ENCODE measurements around the gene CAT. TPM values are rescaled to one million over a fixed set of nuclear protein-coding genes. Genes with fewer than 3 reads are reported as not detected.
A peak's percentile ranks its signal among the peaks of the same experiment; 100 is the strongest.

Gene CAT
- total and polyA plus RNA-seq, 9 of the 15 experiments (the other 6 are each of a cell fraction or from before 2014, with no cell fraction given) = 86.7 to 183 (median 114) TPM

DNA sequence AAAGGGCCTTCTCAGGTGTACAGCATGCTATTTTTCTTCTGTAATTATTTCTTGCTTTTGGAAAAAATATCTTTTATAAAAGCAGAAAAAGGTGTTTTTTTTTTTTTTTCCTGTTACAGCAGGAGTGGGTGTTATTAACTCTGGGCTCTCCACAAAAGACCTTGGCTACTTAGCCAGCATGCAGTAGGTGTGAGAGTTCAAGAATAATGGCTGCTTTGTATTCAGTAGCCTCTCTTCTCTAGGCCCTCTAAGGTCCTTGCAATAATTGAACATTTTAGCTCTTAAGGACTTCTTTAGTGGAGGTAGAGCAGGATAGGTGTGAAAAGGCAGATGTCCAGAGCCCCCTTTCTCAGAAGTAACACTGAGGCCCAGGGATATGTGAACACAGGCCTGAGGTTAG, 71.5 kb downstream of the CAT start:
- Histone ChIP-seq H3K9me3 (replicated peaks; ENCODE audit: control insufficient read depth, insufficient read depth, low read depth, low read length) (no peaks in the 10 kb centered on the region), H2AFZ (ENCODE audit: low read depth, low read length) (no peak overlapping the region), H3K9me1 (ENCODE audit: control insufficient read depth, insufficient read depth, low read length) (no peaks in the 10 kb centered on the region), H3K27ac (ENCODE audit: extremely low read depth, low read depth, low read length) (no peak overlapping the region), H3K27me3 (ENCODE audit: control insufficient read depth in 2 of 2, insufficient read depth in 2 of 2, low read length in 2 of 2) (no peaks in the 10 kb centered on the region), H3K9ac (ENCODE audit: insufficient read depth in 1 of 2, low read depth in 2 of 2, low read length in 2 of 2) (no peak overlapping the region), H3K79me2 (ENCODE audit: control insufficient read depth, insufficient read depth, low read length) (no peaks in the 10 kb centered on the region), H4K20me1 (replicated peaks; ENCODE audit: control insufficient read depth, insufficient read depth, low read length) (no peaks in the 10 kb centered on the region), H3K36me3 (ENCODE audit: control insufficient read depth, insufficient read depth, low read length) (no peaks in the 10 kb centered on the region), H3K4me2 (ENCODE audit: insufficient read depth, low read length) (no peak overlapping the region), H3K4me3 (no peak overlapping the region), H3K4me1 (replicated peaks in 1 of 2; ENCODE audit: control insufficient read depth in 2 of 2, insufficient read depth in 2 of 2, low read length in 2 of 2) (peaks cover 0 to 3% of the 10 kb centered on the region in 2 experiments; a peak in 1 of 5 replicates)
- no peak for DNase-seq (ENCODE audit: extremely low read depth in 1 of 4, low spot score in 3 of 4)
- TF ChIP-seq ETV5 (CRISPR knock-in tag; IDR thresholded peaks at IDR 0.05; ENCODE audit: low read depth) = no peak
- no peak for TF ChIP-seq C11orf30 (IDR thresholded peaks at IDR 0.05; ENCODE audit: low read depth)
- ATAC-seq = no peak
- intact Hi-C loops (cut with micrococcal nuclease) (loop anchor here (5.0 kb wide), 1 partner anchor 882 kb away; no protein-coding TSS in a partner anchor), in situ Hi-C loops (cut with MboI) (no loop called here)
- BruUV-seq (replicated peaks) = no TSS peak
- POLR2A ChIA-PET = no interaction called here
- CTCF ChIA-PET (ENCODE audit: low intra/inter-chr PET ratio) = no interaction called here
- FAIRE-seq = no peak

DNA sequence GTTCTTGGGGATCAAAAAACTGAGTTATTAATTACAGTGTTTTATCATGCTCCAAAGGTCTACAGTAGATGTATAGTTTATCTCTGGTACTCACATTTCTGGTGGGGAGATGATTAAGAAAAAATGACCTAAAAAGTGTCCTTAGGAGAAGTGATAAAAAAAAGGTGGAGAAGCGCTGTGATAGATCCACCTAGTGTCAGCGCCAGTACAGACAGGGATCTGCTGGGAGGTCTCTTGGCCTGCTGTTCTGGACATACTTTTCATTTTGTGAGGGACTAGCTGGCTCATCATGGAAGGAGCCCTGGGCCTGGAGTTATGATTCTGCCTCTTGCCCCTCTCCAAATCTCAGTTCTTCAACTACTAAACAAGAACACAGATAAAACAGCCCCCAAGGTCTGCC, 71.9 kb downstream of the CAT start:
- Histone ChIP-seq H3K27ac (ENCODE audit: extremely low read depth, low read depth, low read length) (no peak overlapping the region), H3K9ac (ENCODE audit: insufficient read depth in 1 of 2, low read depth in 2 of 2, low read length in 2 of 2) (no peak overlapping the region), H3K4me1 (replicated peaks in 1 of 2; ENCODE audit: control insufficient read depth in 2 of 2, insufficient read depth in 2 of 2, low read length in 2 of 2) (peaks cover 0 to 3% of the 10 kb centered on the region in 2 experiments; a peak in 1 of 5 replicates), H3K9me3 (replicated peaks; ENCODE audit: control insufficient read depth, insufficient read depth, low read depth, low read length) (no peaks in the 10 kb centered on the region), H3K79me2 (ENCODE audit: control insufficient read depth, insufficient read depth, low read length) (no peaks in the 10 kb centered on the region), H3K36me3 (ENCODE audit: control insufficient read depth, insufficient read depth, low read length) (no peaks in the 10 kb centered on the region), H3K9me1 (ENCODE audit: control insufficient read depth, insufficient read depth, low read length) (no peaks in the 10 kb centered on the region), H3K4me3 (no peak overlapping the region), H3K27me3 (ENCODE audit: control insufficient read depth in 2 of 2, insufficient read depth in 2 of 2, low read length in 2 of 2) (no peaks in the 10 kb centered on the region), H2AFZ (ENCODE audit: low read depth, low read length) (no peak overlapping the region), H3K4me2 (ENCODE audit: insufficient read depth, low read length) (no peak overlapping the region), H4K20me1 (replicated peaks; ENCODE audit: control insufficient read depth, insufficient read depth, low read length) (no peaks in the 10 kb centered on the region)
- 29% methylated on average over 2 of the region's 2 CpGs for WGBS (ENCODE audit: insufficient coverage, low coverage, missing lambda C conversion rate)
- TF ChIP-seq ETS2 (tag; IDR thresholded peaks at IDR 0.05; ENCODE audit: borderline replicate concordance, poor library complexity, severe bottlenecking) = no peak
- TF ChIP-seq, protein P1, sequence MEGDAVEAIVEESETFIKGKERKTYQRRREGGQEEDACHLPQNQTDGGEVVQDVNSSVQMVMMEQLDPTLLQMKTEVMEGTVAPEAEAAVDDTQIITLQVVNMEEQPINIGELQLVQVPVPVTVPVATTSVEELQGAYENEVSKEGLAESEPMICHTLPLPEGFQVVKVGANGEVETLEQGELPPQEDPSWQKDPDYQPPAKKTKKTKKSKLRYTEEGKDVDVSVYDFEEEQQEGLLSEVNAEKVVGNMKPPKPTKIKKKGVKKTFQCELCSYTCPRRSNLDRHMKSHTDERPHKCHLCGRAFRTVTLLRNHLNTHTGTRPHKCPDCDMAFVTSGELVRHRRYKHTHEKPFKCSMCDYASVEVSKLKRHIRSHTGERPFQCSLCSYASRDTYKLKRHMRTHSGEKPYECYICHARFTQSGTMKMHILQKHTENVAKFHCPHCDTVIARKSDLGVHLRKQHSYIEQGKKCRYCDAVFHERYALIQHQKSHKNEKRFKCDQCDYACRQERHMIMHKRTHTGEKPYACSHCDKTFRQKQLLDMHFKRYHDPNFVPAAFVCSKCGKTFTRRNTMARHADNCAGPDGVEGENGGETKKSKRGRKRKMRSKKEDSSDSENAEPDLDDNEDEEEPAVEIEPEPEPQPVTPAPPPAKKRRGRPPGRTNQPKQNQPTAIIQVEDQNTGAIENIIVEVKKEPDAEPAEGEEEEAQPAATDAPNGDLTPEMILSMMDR (IDR thresholded peaks at IDR 0.05 in 2 of 3, conservative IDR thresholded peaks at IDR 0.05 in 1 of 3; ENCODE audit: insufficient read depth in 2 of 3, low read depth in 1 of 3, low read length in 3 of 3) = 0 out of 6 replicates have a peak, but pooled peaks of 1 of the 3 experiments have one; percentile 0
- in situ Hi-C loops (cut with MboI) (no loop called here), intact Hi-C loops (cut with micrococcal nuclease) (loop anchor here (5.0 kb wide), 1 partner anchor 882 kb away; no protein-coding TSS in a partner anchor)
- POLR2A ChIA-PET = no interaction called here
- FAIRE-seq = no peak
- no peak for ATAC-seq
- CTCF ChIA-PET (ENCODE audit: low intra/inter-chr PET ratio) = no interaction called here
- BruUV-seq (replicated peaks) = no TSS peak
- DNase-seq (ENCODE audit: extremely low read depth in 1 of 4, low spot score in 3 of 4) = no peak
